ENCODE results near the gene PACSIN1. TPM values are rescaled to one million over a fixed set of nuclear protein-coding genes. Genes with fewer than 3 reads are reported as not detected.

The PACSIN1 gene
- total and polyA plus RNA-seq, 7 donors: 0.36 to 1.9 (median 0.68) TPM; not detected in 2

GRCh38 chr6:34462010-34462409, 3.9 kb upstream of the PACSIN1 start:
- Histone ChIP-seq H3K9me3 (no peaks in the 10 kb centered on the region), H3K4me3 (no peak overlapping the region), H3K27me3 (peaks cover 19 to 35% (median 19%) of the 10 kb centered on the region in 3 donors), H3K27ac (no peak overlapping the region), H3K36me3 (no peaks in the 10 kb centered on the region), H3K4me1 (peaks cover 0 to 15% (median 13%) of the 10 kb centered on the region in 4 donors)
- 53 to 82% methylated on average over 6 of the region's 6 CpGs for WGBS, 2 donors
- intact Hi-C loops (cut with DNase I): no loop called here
- TF ChIP-seq, protein P1, sequence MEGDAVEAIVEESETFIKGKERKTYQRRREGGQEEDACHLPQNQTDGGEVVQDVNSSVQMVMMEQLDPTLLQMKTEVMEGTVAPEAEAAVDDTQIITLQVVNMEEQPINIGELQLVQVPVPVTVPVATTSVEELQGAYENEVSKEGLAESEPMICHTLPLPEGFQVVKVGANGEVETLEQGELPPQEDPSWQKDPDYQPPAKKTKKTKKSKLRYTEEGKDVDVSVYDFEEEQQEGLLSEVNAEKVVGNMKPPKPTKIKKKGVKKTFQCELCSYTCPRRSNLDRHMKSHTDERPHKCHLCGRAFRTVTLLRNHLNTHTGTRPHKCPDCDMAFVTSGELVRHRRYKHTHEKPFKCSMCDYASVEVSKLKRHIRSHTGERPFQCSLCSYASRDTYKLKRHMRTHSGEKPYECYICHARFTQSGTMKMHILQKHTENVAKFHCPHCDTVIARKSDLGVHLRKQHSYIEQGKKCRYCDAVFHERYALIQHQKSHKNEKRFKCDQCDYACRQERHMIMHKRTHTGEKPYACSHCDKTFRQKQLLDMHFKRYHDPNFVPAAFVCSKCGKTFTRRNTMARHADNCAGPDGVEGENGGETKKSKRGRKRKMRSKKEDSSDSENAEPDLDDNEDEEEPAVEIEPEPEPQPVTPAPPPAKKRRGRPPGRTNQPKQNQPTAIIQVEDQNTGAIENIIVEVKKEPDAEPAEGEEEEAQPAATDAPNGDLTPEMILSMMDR (IDR thresholded peaks at IDR 0.05): no peak
- TF ChIP-seq POLR2AphosphoS5 (IDR thresholded peaks at IDR 0.05) (no peak), POLR2A (IDR thresholded peaks at IDR 0.05) (no peak), EP300 (IDR thresholded peaks at IDR 0.05) (no peak)
- DNase-seq: no peak

DNA sequence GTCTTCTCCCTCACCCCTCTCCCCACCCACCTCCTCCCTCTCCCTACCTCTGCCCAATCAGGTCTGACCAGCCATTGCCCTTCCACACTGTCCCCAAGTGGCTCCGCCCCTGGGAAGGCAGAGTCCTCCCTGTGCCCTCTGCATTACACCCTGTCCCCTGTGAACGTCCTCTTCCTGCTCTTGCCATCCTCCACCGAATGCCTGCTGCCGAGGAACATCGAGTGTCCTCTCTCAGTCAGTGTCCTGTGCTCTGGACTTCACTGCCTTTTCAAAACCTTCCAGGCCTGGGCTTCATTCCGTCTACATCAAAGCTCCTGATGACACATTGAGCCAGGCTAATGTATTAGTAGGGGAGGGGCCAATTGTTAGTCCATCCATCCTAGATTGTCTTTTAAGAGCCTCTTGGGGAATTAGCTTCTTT, 3.3 kb upstream of the PACSIN1 start:
- DNase-seq: no peak
- intact Hi-C loops (cut with DNase I): no loop called here
- Histone ChIP-seq H3K4me3 (no peak overlapping the region), H3K36me3 (no peaks in the 10 kb centered on the region), H3K27me3 (peaks cover 19 to 38% (median 19%) of the 10 kb centered on the region in 3 donors), H3K9me3 (no peaks in the 10 kb centered on the region), H3K27ac (no peak overlapping the region), H3K4me1 (peaks cover 0 to 15% (median 13%) of the 10 kb centered on the region in 4 donors)
- TF ChIP-seq POLR2AphosphoS5 (IDR thresholded peaks at IDR 0.05) (no peak), EP300 (IDR thresholded peaks at IDR 0.05) (no peak), POLR2A (IDR thresholded peaks at IDR 0.05) (no peak)
- TF ChIP-seq, protein P1 (IDR thresholded peaks at IDR 0.05): no peak
- WGBS, 2 donors: 11 to 43% methylated on average over 6 of the region's 6 CpGs

DNA sequence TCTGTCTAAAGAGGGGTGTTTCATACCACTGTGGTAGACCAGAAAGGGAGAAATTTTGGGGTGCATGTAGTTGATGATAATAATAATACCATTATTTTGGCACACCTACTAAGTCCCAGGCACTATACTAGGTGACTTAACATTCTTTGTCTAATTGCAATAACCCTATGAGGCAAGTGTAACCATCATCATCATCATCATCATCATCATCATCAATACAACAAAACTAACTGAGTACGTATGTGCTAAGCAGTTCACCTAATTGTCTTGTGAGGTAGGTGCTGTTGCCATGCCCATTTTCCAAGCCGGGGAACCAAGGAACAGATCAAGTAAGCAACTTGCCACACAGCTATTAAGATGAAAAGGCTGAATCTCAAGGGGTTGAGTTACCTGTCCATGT, 2.6 kb upstream of the PACSIN1 start:
- no peaks in the 10 kb centered on the region for H3K9me3 ChIP-seq
- no peak overlapping the region for H3K27ac ChIP-seq
- DNase-seq: no peak
- 68 to 88% methylated on average over 2 of the region's 2 CpGs for WGBS, 2 donors
- H3K4me3 ChIP-seq: no peak overlapping the region
- TF ChIP-seq POLR2A (IDR thresholded peaks at IDR 0.05) (no peak), EP300 (IDR thresholded peaks at IDR 0.05) (no peak)
- TF ChIP-seq, protein P1 (IDR thresholded peaks at IDR 0.05): no peak
- intact Hi-C loops (cut with DNase I): no loop called here
- H3K27me3 ChIP-seq: peaks cover 19 to 38% (median 19%) of the 10 kb centered on the region in 3 donors
- peaks cover 0 to 15% (median 13%) of the 10 kb centered on the region in 4 donors for H3K4me1 ChIP-seq
- no peaks in the 10 kb centered on the region for H3K36me3 ChIP-seq

DNA sequence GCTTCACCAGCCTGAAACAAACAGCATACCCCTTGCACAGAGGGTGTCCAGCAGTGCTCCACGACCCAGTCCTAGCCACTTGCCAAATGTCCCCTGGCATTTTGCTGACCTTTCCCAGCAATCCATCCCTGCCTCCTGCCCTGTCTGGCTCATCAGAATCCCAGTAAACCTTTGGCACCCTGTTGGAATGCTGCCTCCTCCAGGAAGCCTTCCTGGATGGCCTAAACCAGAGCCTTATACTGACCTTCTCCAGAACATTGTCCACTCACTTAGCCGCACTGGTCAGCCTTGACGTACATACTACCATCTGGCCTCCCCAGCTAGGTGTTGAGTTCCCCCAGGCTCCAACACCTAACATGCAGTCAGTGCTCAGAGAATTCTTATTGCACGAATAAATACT, 2.0 kb upstream of the PACSIN1 start:
- Histone ChIP-seq H3K4me3 (no peak overlapping the region), H3K27ac (no peak overlapping the region), H3K36me3 (no peaks in the 10 kb centered on the region), H3K9me3 (no peaks in the 10 kb centered on the region), H3K4me1 (peaks cover 0 to 15% (median 13%) of the 10 kb centered on the region in 4 donors), H3K27me3 (peaks cover 19 to 38% (median 19%) of the 10 kb centered on the region in 3 donors)
- WGBS, 2 donors: 63 to 79% methylated on average over 4 of the region's 4 CpGs
- TF ChIP-seq, protein P1 (IDR thresholded peaks at IDR 0.05): no peak
- TF ChIP-seq POLR2AphosphoS5 (IDR thresholded peaks at IDR 0.05): no peak
- no peak for TF ChIP-seq POLR2A (IDR thresholded peaks at IDR 0.05)
- no peak for TF ChIP-seq EP300 (IDR thresholded peaks at IDR 0.05)
- DNase-seq: no peak
- intact Hi-C loops (cut with DNase I): no loop called here
